HEK293 (cell line): ENCODE results near the gene ISG20L2.

Experiments used
- ATF2 ChIP-seq: fragments of 450-650 bp; formaldehyde crosslinking; IDR thresholded peaks from 2 replicates; pipeline ENCODE4 v1.5.1; 2016; ENCODE audit warnings: missing biosample characterization, missing genetic modification characterization, low read depth
- FEZF1 ChIP-seq: fragments of 450-650 bp; formaldehyde crosslinking; IDR thresholded peaks from 2 replicates; pipeline ENCODE4 v1.5.1; 2016; ENCODE audit warnings: missing biosample characterization, missing genetic modification characterization
- GFI1B ChIP-seq: fragments of 450-650 bp; formaldehyde crosslinking; IDR thresholded peaks from 2 replicates; pipeline ENCODE4 v1.5.1; 2016; ENCODE audit warnings: missing biosample characterization, missing genetic modification characterization
- IKZF3 ChIP-seq: fragments of 450-650 bp; IDR thresholded peaks from 2 replicates; pipeline ENCODE4 v1.5.0; 2018; ENCODE audit warnings: missing biosample characterization, mild to moderate bottlenecking, missing genetic modification characterization, moderate library complexity
- KLF17 ChIP-seq: fragments of 450-650 bp; formaldehyde crosslinking; IDR thresholded peaks from 2 replicates; pipeline ENCODE4 v1.5.1; 2016; ENCODE audit warnings: missing biosample characterization, missing genetic modification characterization
- SALL2 ChIP-seq: fragments of 450-650 bp; formaldehyde crosslinking; IDR thresholded peaks from 2 replicates; pipeline ENCODE4 v1.5.0; 2017; ENCODE audit warnings: missing biosample characterization, mild to moderate bottlenecking, missing genetic modification characterization, borderline replicate concordance
- SP7 ChIP-seq: fragments of 450-650 bp; formaldehyde crosslinking; IDR thresholded peaks from 2 replicates; pipeline ENCODE4 v1.5.1; 2016; ENCODE audit warnings: missing biosample characterization, missing genetic modification characterization
- YY1 ChIP-seq: fragments of 450-650 bp; formaldehyde crosslinking; IDR thresholded peaks from 2 replicates; pipeline ENCODE4 v1.5.1; 2018; ENCODE audit warnings: missing biosample characterization, missing genetic modification characterization
- ZBTB1 ChIP-seq: fragments of 450-650 bp; formaldehyde crosslinking; IDR thresholded peaks from 2 replicates; pipeline ENCODE4 v1.5.1; 2016; ENCODE audit warnings: missing biosample characterization, missing genetic modification characterization
- ZBTB6 ChIP-seq: fragments of 450-650 bp; formaldehyde crosslinking; IDR thresholded peaks from 2 replicates; pipeline ENCODE4 v1.5.1; 2017; ENCODE audit warnings: missing biosample characterization, missing genetic modification characterization
- ZFHX2 ChIP-seq: fragments of 450-650 bp; formaldehyde crosslinking; conservative IDR thresholded peaks from 2 replicates; pipeline ENCODE4 v1.5.1; 2016; ENCODE audit warnings: missing biosample characterization, missing genetic modification characterization
- ZFP3 ChIP-seq: fragments of 450-650 bp; formaldehyde crosslinking; IDR thresholded peaks from 2 replicates; pipeline ENCODE4 v1.5.1; 2016; ENCODE audit warnings: low read depth, missing biosample characterization, missing genetic modification characterization
- ZNF18 ChIP-seq: fragments of 450-650 bp; formaldehyde crosslinking; IDR thresholded peaks from 2 replicates; pipeline ENCODE4 v1.5.1; 2016; ENCODE audit warnings: missing biosample characterization, missing genetic modification characterization
- ZNF23 ChIP-seq: fragments of 450-650 bp; formaldehyde crosslinking; IDR thresholded peaks from 2 replicates; pipeline ENCODE4 v1.5.1; 2016; ENCODE audit warnings: missing biosample characterization, missing genetic modification characterization, borderline replicate concordance
- ZNF266 ChIP-seq: fragments of 450-650 bp; formaldehyde crosslinking; IDR thresholded peaks from 2 replicates; pipeline ENCODE4 v1.5.1; 2016; ENCODE audit warnings: missing biosample characterization, missing genetic modification characterization, low read depth
- ZNF324 ChIP-seq: fragments of 450-650 bp; formaldehyde crosslinking; IDR thresholded peaks from 2 replicates; pipeline ENCODE4 v1.5.1; 2016; ENCODE audit warnings: missing biosample characterization, missing genetic modification characterization
- ZNF529 ChIP-seq: fragments of 450-650 bp; formaldehyde crosslinking; IDR thresholded peaks from 2 replicates; pipeline ENCODE4 v1.5.1; 2017; ENCODE audit warnings: missing genetic modification characterization, missing biosample characterization; ENCODE audit not compliant: insufficient replicate concordance
- ZNF670 ChIP-seq: fragments of 450-650 bp; formaldehyde crosslinking; IDR thresholded peaks from 2 replicates; pipeline ENCODE4 v1.5.1; 2016; ENCODE audit warnings: missing biosample characterization, missing genetic modification characterization, low read depth
- ZNF692 ChIP-seq: fragments of 450-650 bp; formaldehyde crosslinking; IDR thresholded peaks from 2 replicates; pipeline ENCODE4 v1.5.1; 2016; ENCODE audit warnings: missing biosample characterization, missing genetic modification characterization

The ISG20L2 gene

GRCh38 chr1:156673387-156674121 is 55.0 kb downstream of the ISG20L2 start (continued):
- TF ChIP-seq ZNF18 (tag by site-specific recombination), result no peak; the same call in 1 of the 2 replicates
- TF ChIP-seq KLF17 (tag by site-specific recombination), result peak; percentile 44; the same call in 1 of the 2 replicates
- no peak for TF ChIP-seq ZNF23 (tag by site-specific recombination)
- TF ChIP-seq ZNF266 (tag by site-specific recombination), result no peak
- TF ChIP-seq ZNF324 (tag by site-specific recombination), result 0 out of 2 replicates have a peak, but pooled peaks have one; percentile 20
- TF ChIP-seq FEZF1 (tag by site-specific recombination), result no peak
- no peak for TF ChIP-seq SALL2 (tag by site-specific recombination)
- TF ChIP-seq ZNF670 (tag by site-specific recombination), result no peak
- TF ChIP-seq YY1, result no peak
- no peak for TF ChIP-seq ZFP3 (tag by site-specific recombination)
- 0 out of 2 replicates have a peak, but pooled peaks have one; percentile 55 for TF ChIP-seq ZNF692 (tag by site-specific recombination)
- no peak for TF ChIP-seq ZNF529 (tag by site-specific recombination)
- TF ChIP-seq SP7 (tag by site-specific recombination), result 0 out of 2 replicates have a peak, but pooled peaks have one; percentile 31
- TF ChIP-seq IKZF3 (tag by site-specific recombination), result peak; percentile 74; the same call in 1 of the 2 replicates
- TF ChIP-seq GFI1B (tag by site-specific recombination), result no peak
- peak; percentile 99 for TF ChIP-seq ZFHX2 (tag by site-specific recombination)
- peak; percentile 94 for TF ChIP-seq ATF2
- TF ChIP-seq ZBTB6, result no peak
- no peak for TF ChIP-seq ZBTB1 (tag by site-specific recombination)
